ENCODE results near the gene IGSF8. TPM values are rescaled to one million over a fixed set of nuclear protein-coding genes. Genes with fewer than 3 reads are reported as not detected.

The IGSF8 gene
- total and polyA plus RNA-seq, 2 experiments from 2014 or later = 32.9 to 52.2 TPM

GRCh38 chr1:160103658-160104408 lies 5.4 kb upstream of the IGSF8 start:
- Histone ChIP-seq H3K27me3 (replicated peaks; ENCODE audit: insufficient read depth) (no peaks in the 10 kb centered on the region), H3K4me3 (no peak overlapping the region), H3K9me2 (ENCODE audit: insufficient read depth) (no peaks in the 10 kb centered on the region), H4K20me1 (ENCODE audit: insufficient read depth) (no peaks in the 10 kb centered on the region), H3K27ac (no peak overlapping the region), H3K79me2 (ENCODE audit: insufficient read depth) (no peaks in the 10 kb centered on the region), H3K9me3 (ENCODE audit: low read depth) (no peaks in the 10 kb centered on the region), H3K4me1 (ENCODE audit: insufficient read depth) (0 out of 2 replicates have a peak, but pooled peaks cover 11% of the 10 kb centered on the region), H3F3A (ENCODE audit: insufficient read depth) (peaks cover 19% of the 10 kb centered on the region; the same call in 1 of the 2 replicates), H3K9ac (no peak overlapping the region), H3K36me3 (ENCODE audit: low read depth) (no peaks in the 10 kb centered on the region), H3K4me2 (ENCODE audit: unreplicated experiment) (no peak overlapping the region), H2AFZ (no peak overlapping the region)
- TF ChIP-seq EZH2 (IDR thresholded peaks at IDR 0.05; ENCODE audit: insufficient read depth, poor library complexity, severe bottlenecking) (no peak), EZH2phosphoT487 (IDR thresholded peaks at IDR 0.05; ENCODE audit: insufficient read depth, low read depth) (no peak)
- 80 to 81% methylated on average over 6 of the region's 6 CpGs for WGBS, 2 experiments (ENCODE audit: low coverage in 1 of 2, low lambda C conversion rate in 2 of 2, missing lambda C conversion rate in 2 of 2)
- in situ Hi-C loops (cut with MboI) = no loop called here
- no peak for DNase-seq

GRCh38 chr1:160101717-160102522 lies 3.5 kb upstream of the IGSF8 start:
- Histone ChIP-seq H3K27me3 (replicated peaks; ENCODE audit: insufficient read depth) (no peaks in the 10 kb centered on the region), H3K36me3 (ENCODE audit: low read depth) (no peaks in the 10 kb centered on the region), H3K4me3 (no peak overlapping the region), H4K20me1 (ENCODE audit: insufficient read depth) (no peaks in the 10 kb centered on the region), H3K4me1 (ENCODE audit: insufficient read depth) (peaks cover 22% of the 10 kb centered on the region; the same call in 1 of the 2 replicates), H3F3A (ENCODE audit: insufficient read depth) (peaks cover 23% of the 10 kb centered on the region; the same call in 1 of the 2 replicates), H3K79me2 (ENCODE audit: insufficient read depth) (no peaks in the 10 kb centered on the region), H3K9ac (peak overlapping the region; percentile 63; the same call in 1 of the 2 replicates), H3K27ac (no peak overlapping the region), H3K9me2 (ENCODE audit: insufficient read depth) (no peaks in the 10 kb centered on the region), H3K9me3 (ENCODE audit: low read depth) (no peaks in the 10 kb centered on the region), H3K4me2 (ENCODE audit: unreplicated experiment) (no peak overlapping the region), H2AFZ (peak overlapping the region; percentile 81)
- in situ Hi-C loops (cut with MboI) = no loop called here
- 85 to 86% methylated on average over 9 of the region's 9 CpGs for WGBS, 2 experiments (ENCODE audit: low coverage in 1 of 2, low lambda C conversion rate in 2 of 2, missing lambda C conversion rate in 2 of 2)
- TF ChIP-seq EZH2phosphoT487 (IDR thresholded peaks at IDR 0.05; ENCODE audit: insufficient read depth, low read depth) = no peak
- TF ChIP-seq EZH2 (IDR thresholded peaks at IDR 0.05; ENCODE audit: insufficient read depth, poor library complexity, severe bottlenecking) = no peak
- DNase-seq = peak; percentile 19

- H3K4me3 ChIP-seq = peak overlapping the region; percentile 41
- H3K4me1 ChIP-seq (ENCODE audit: insufficient read depth) = peaks cover 28% of the 10 kb centered on the region; the same call in 1 of the 2 replicates
- no peak overlapping the region for H3K27ac ChIP-seq
- no peaks in the 10 kb centered on the region for H3K79me2 ChIP-seq (ENCODE audit: insufficient read depth)
- no peaks in the 10 kb centered on the region for H3K27me3 ChIP-seq (replicated peaks; ENCODE audit: insufficient read depth)
- DNase-seq = peak; percentile 87
- no peaks in the 10 kb centered on the region for H3K9me2 ChIP-seq (ENCODE audit: insufficient read depth)
- peak overlapping the region; percentile 63 for H3K9ac ChIP-seq
- peaks cover 23% of the 10 kb centered on the region; the same call in 1 of the 2 replicates for H3F3A ChIP-seq (ENCODE audit: insufficient read depth)
- in situ Hi-C loops (cut with MboI) = no loop called here
- H3K4me2 ChIP-seq (ENCODE audit: unreplicated experiment) = peak overlapping the region; percentile 55
- WGBS, 2 experiments (ENCODE audit: low coverage in 1 of 2, low lambda C conversion rate in 2 of 2, missing lambda C conversion rate in 2 of 2) = 17 to 20% methylated on average over 12 to 13 of the region's 13 CpGs
- H3K9me3 ChIP-seq (ENCODE audit: low read depth) = no peaks in the 10 kb centered on the region
- TF ChIP-seq EZH2 (IDR thresholded peaks at IDR 0.05; ENCODE audit: insufficient read depth, poor library complexity, severe bottlenecking) (no peak), EZH2phosphoT487 (IDR thresholded peaks at IDR 0.05; ENCODE audit: insufficient read depth, low read depth) (no peak)
- H4K20me1 ChIP-seq (ENCODE audit: insufficient read depth) = no peaks in the 10 kb centered on the region
- no peaks in the 10 kb centered on the region for H3K36me3 ChIP-seq (ENCODE audit: low read depth)
- H2AFZ ChIP-seq = peak overlapping the region; percentile 81
Observed at GRCh38 chr1:160101037-160101716, 2.8 kb upstream of the IGSF8 start.

All from GM23248 (cell line).